AG09309 (cell line): ENCODE data around the gene SNRNP200.

ENCODE experiments used
- DNase-seq: peaks from one replicate; pipeline ENCODE4 v3.0.0-alpha.2; 2010; ENCODE audit warnings: low read depth
- H3K4me3 ChIP-seq: 2 replicates; pipeline ENCODE4 v1.5.1; 2011; ENCODE audit warnings: mild to moderate bottlenecking, low read depth, low read length, moderate library complexity; ENCODE audit not compliant: control insufficient read depth
- CTCF ChIP-seq: IDR thresholded peaks from 2 replicates; pipeline ENCODE4 v1.5.1; 2011; ENCODE audit warnings: mild to moderate bottlenecking, low read depth, low read length, inconsistent platforms; ENCODE audit not compliant: insufficient read depth, control insufficient read depth; ENCODE audit errors: missing control alignments

Gene SNRNP200

GRCh38 chr2:96336104-96336775 is 30.9 kb upstream of the SNRNP200 start:
- peak overlapping the region; percentile 61 for H3K4me3 ChIP-seq
- no peak for TF ChIP-seq CTCF
- DNase-seq, result no peak

- DNase-seq, result no peak
- no peak for TF ChIP-seq CTCF
- no peak overlapping the region for H3K4me3 ChIP-seq
Observed at GRCh38 chr2:96333708-96334107, 28.4 kb upstream of the SNRNP200 start.

GRCh38 chr2:96330407-96330806 is 25.1 kb upstream of the SNRNP200 start:
- no peak for TF ChIP-seq CTCF
- no peak overlapping the region for H3K4me3 ChIP-seq
- DNase-seq, result no peak

- H3K4me3 ChIP-seq, result no peak overlapping the region
- no peak for TF ChIP-seq CTCF
- no peak for DNase-seq
Observed at GRCh38 chr2:96329874-96330273, 24.5 kb upstream of the SNRNP200 start.

GRCh38 chr2:96329456-96329855 is 24.1 kb upstream of the SNRNP200 start:
- H3K4me3 ChIP-seq, result no peak overlapping the region
- DNase-seq, result no peak
- TF ChIP-seq CTCF, result no peak

GRCh38 chr2:96326990-96327820 is 21.9 kb upstream of the SNRNP200 start:
- no peak for DNase-seq
- H3K4me3 ChIP-seq, result no peak overlapping the region
- TF ChIP-seq CTCF, result no peak
